CD4-positive, alpha-beta T cell (primary cell): Measurements from ENCODE around the gene ELMOD3. TPM values are rescaled to one million over a fixed set of nuclear protein-coding genes. Genes with fewer than 3 reads are reported as not detected.

ENCODE experiments used
- ATAC-seq: fragments of 200-7000 bp; cut with Tn5 transposase; one replicate; pipeline ENCODE4 v1.10.0; 2022; ENCODE audit warnings: mild to moderate bottlenecking; ENCODE audit not compliant: poor library complexity
- CTCF ChIA-PET: fragments of 350-600 bp; sonication (Branson Sonifier 250); formaldehyde crosslinking; loops from one replicate; lab custom pipeline; 2021; ENCODE audit warnings: antibody characterized with exemption, inconsistent platforms; lab: Charles Lee
- POLR2A ChIA-PET: fragments of 350-600 bp; sonication (Branson Sonifier 250); formaldehyde crosslinking; loops from one replicate; lab custom pipeline; 2021; ENCODE audit warnings: antibody characterized with exemption, inconsistent platforms; lab: Charles Lee
- DNase-seq, 14 experiments: peaks; one replicate each; pipeline ENCODE4 v3.0.0-alpha.2; 2013 to 2020; ENCODE audit warnings: mixed read lengths in 2 of 14
- H3K27ac ChIP-seq, 2 donors: one replicate each; pipeline versions ENCODE4 v1.5.1 to v1.7.0; 2013; ENCODE audit warnings: low read length in 2 of 2, low read depth in 1 of 2, mild to moderate bottlenecking in 1 of 2
- H3K27me3 ChIP-seq, 2 experiments: 1 replicate in 1 of 2; 2 replicates in 1 of 2; pipeline versions ENCODE4 v1.6.1 to v1.7.0; 2013; ENCODE audit warnings: low read length in 2 of 2, control low read depth in 1 of 2, mild to moderate bottlenecking in 1 of 2, moderate library complexity in 1 of 2; ENCODE audit not compliant: insufficient read depth in 2 of 2, control insufficient read depth in 1 of 2
- H3K36me3 ChIP-seq: one replicate; pipeline ENCODE4 v1.6.1; 2013; ENCODE audit warnings: low read length, control low read depth; ENCODE audit not compliant: insufficient read depth
- H3K4me1 ChIP-seq: one replicate; pipeline ENCODE4 v1.6.1; 2013; ENCODE audit warnings: low read length, control low read depth; ENCODE audit not compliant: insufficient read depth
- H3K4me3 ChIP-seq: one replicate; pipeline ENCODE4 v1.5.1; 2013; ENCODE audit warnings: mild to moderate bottlenecking, low read length, moderate library complexity
- H3K9me3 ChIP-seq, 2 experiments: 1 replicate in 1 of 2; 2 replicates in 1 of 2; pipeline versions ENCODE4 v1.6.1 to v1.7.0; 2013; ENCODE audit warnings: low read length in 2 of 2, mild to moderate bottlenecking in 2 of 2, control low read depth in 1 of 2, moderate library complexity in 1 of 2; ENCODE audit not compliant: control insufficient read depth in 1 of 2, insufficient read depth in 1 of 2
- H3K27ac Mint-ChIP-seq: one replicate; pipeline ENCODE4 v1.8.0; 2020; ENCODE audit warnings: mixed read lengths
- H3K27me3 Mint-ChIP-seq: one replicate; pipeline ENCODE4 v1.8.0; 2021; ENCODE audit warnings: mixed read lengths
- H3K36me3 Mint-ChIP-seq: one replicate; pipeline ENCODE4 v1.8.0; 2021; ENCODE audit warnings: low read depth, mixed read lengths
- H3K4me1 Mint-ChIP-seq: one replicate; pipeline ENCODE4 v1.8.0; 2021; ENCODE audit warnings: low read depth, mixed read lengths
- H3K4me3 Mint-ChIP-seq: one replicate; pipeline ENCODE4 v1.8.0; 2020; ENCODE audit warnings: mild to moderate bottlenecking, mixed read lengths
- H3K9me3 Mint-ChIP-seq: one replicate; pipeline ENCODE4 v1.8.0; 2020; ENCODE audit warnings: mixed read lengths
- CTCF ChIP-seq: fragments of 200-600 bp; IDR thresholded peaks from one replicate; pipeline ENCODE4 v1.8.0; 2022; ENCODE audit warnings: antibody characterized with exemption, mild to moderate bottlenecking
- intact Hi-C, 2 experiments: fragments of 100-400 bp; cut with DNase I in 1 of 2; cut with micrococcal nuclease in 1 of 2; formaldehyde crosslinking; loops; one replicate each; pipeline versions ENCODE4 v1.15.1 to v1.9.0; 2023 to 2025; cut with DNase I, micrococcal nuclease
- total RNA-seq, 174 experiments: library from RNA in 2 of 174; stranded (reverse) in 2 of 174; gene quantifications; one replicate each; pipeline ENCODE4 v1.2.3 and lab custom pipeline; 2021 to 2026

ELMOD3 gene
- total RNA-seq, 2 experiments from 2014 or later, result 13.5 to 15.3 TPM

GRCh38 chr2:85410584-85411404 is 56.2 kb downstream of the ELMOD3 start:
- H3K9me3 Mint-ChIP-seq, result no peaks in the 10 kb centered on the region
- intact Hi-C loops, result loop anchor here (5.0 to 10.0 kb wide), 2 partner anchors 53 to 56 kb away; partner anchors contain the start of genes ELMOD3 (in 1 of the 2) and RETSAT (in 1 of the 2)
- Histone ChIP-seq H3K36me3 (no peaks in the 10 kb centered on the region), H3K4me3 (peak overlapping the region; percentile 56), H3K9me3 (no peaks in the 10 kb centered on the region), H3K27ac (no peak overlapping the region), H3K27me3 (peaks cover 0 to 5% of the 10 kb centered on the region in 2 experiments), H3K4me1 (peaks cover 62% of the 10 kb centered on the region)
- H3K4me1 Mint-ChIP-seq, result peaks cover 59% of the 10 kb centered on the region
- ATAC-seq (no peak), DNase-seq (peak in 1 of 14 experiments; percentile 29)
- CTCF ChIA-PET, result no interaction called here
- H3K27me3 Mint-ChIP-seq, result peaks cover 4% of the 10 kb centered on the region
- H3K36me3 Mint-ChIP-seq, result no peaks in the 10 kb centered on the region
- peak overlapping the region; percentile 81 for H3K4me3 Mint-ChIP-seq
- H3K27ac Mint-ChIP-seq, result peak overlapping the region; percentile 77
- POLR2A ChIA-PET, result no interaction called here
- TF ChIP-seq CTCF, result no peak

GRCh38 chr2:85411405-85411748 is 56.8 kb downstream of the ELMOD3 start:
- Mint-ChIP-seq H3K4me1 (peaks cover 53% of the 10 kb centered on the region), H3K27ac (peak overlapping the region; percentile 77)

More at GRCh38 chr2:85411405-85411748, 56.8 kb downstream of the ELMOD3 start:
- no peak overlapping the region for H3K4me3 ChIP-seq
- ATAC-seq, result no peak
- Mint-ChIP-seq H3K36me3 (no peaks in the 10 kb centered on the region), H3K9me3 (no peaks in the 10 kb centered on the region), H3K4me3 (peak overlapping the region; percentile 81), H3K27me3 (peaks cover 4% of the 10 kb centered on the region)
- DNase-seq, result no peak
- no peak overlapping the region for H3K27ac ChIP-seq
- H3K9me3 ChIP-seq, result no peaks in the 10 kb centered on the region
- peaks cover 0 to 5% of the 10 kb centered on the region in 2 experiments for H3K27me3 ChIP-seq
- POLR2A ChIA-PET, result no interaction called here
- intact Hi-C loops, result loop anchor here (5.0 to 10.0 kb wide), 2 partner anchors 54 to 57 kb away; partner anchors contain the start of genes ELMOD3 (in 1 of the 2) and RETSAT (in 1 of the 2)
- TF ChIP-seq CTCF, result no peak
- CTCF ChIA-PET, result no interaction called here
- peaks cover 56% of the 10 kb centered on the region for H3K4me1 ChIP-seq
- no peaks in the 10 kb centered on the region for H3K36me3 ChIP-seq
